Cortex of kidney (tissue), 1 donor: ENCODE results near the gene FRMD4A.

Experiments
- DNase-seq: peaks from one replicate; lab custom pipeline; 2025; lab: John Stamatoyannopoulos, UW

The FRMD4A gene

DNA sequence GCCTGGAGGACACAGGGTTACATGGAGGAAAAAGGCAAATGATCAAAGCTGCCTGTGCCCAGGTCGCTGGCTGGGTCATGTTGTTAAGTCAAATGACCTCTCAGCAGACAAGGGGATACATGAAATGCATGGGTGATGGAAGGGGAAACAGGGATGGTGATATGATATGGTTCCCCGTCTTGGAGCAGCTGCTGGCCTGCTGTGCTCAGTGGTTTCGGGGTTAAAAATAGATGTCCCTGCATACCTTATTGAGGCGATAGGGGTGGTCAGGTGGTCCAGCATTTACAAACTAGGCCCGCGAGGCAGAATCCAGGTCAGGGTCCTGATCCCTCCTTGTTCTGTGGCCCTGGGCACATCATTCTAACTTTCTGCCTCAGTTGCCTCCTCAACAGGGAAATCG is 586.8 kb downstream of the FRMD4A start:
- DNase-seq = no peak

DNA sequence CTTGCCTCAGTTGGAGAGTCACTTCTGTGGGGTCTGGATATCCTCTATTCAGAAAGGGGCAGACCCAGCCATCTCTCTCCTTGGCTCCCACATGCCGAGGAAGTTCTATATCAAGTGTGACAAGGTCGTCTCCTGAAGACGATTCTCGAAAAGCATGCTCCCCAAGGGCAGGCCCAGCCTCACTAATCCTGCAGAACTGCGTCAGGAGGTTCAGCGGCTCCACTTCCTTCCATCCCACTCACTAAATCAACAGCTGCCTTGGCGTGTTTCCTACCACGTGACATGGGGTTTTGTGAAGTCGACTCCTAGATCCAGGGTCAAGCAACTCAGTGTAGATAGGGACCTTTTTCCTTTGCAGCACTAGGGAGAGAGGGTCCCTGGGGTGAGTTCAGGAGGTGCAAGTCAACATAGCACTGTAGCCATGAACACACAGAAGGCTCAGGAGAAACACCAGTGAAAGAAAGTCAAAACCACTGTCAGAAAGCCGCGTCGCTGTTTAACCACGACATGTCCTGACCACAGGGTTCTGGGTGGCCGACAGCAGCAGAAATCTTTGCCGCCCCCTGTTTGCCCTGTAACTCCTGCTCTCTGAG is 587.5 kb downstream of the FRMD4A start:
- DNase-seq = no peak

DNA sequence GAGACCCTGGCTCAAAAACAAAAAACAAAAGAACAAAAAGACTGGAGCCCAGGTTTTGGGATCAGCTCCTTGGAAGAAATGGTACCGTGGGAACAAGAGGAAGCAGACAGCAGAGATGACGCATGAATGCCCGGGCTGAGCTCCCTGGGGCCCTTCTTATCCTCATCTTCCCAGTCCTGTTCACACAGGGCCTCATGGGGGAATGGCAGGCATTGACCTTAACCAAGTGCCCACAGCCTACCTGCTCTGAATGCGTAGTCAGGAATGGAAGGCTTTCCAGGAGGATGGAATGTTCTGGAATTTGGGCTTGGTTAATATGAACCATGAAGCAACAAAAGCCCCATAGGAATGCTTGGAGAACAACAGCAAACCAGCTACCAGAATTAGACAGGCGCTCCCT is 589.3 kb downstream of the FRMD4A start:
- no peak for DNase-seq

DNA sequence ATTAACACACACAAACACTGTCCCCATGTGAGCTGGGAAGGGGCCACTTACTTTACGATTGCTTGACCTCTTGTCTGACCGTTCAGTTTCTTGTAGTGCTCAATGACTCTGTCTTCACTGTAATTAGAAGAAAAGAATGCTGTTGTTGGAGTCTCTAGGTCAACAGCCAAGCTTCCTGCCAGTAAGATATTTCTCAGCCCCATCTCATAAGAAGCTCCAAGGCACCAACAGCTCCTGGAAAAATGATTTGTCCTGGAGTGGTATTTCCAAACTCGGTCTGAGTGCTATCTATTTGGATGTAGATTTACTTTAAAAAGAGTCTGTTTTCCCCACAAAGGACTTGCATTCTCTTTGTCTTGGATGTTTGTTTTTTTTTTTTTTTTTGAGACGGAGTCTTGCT is 590.3 kb downstream of the FRMD4A start:
- DNase-seq = no peak

DNA sequence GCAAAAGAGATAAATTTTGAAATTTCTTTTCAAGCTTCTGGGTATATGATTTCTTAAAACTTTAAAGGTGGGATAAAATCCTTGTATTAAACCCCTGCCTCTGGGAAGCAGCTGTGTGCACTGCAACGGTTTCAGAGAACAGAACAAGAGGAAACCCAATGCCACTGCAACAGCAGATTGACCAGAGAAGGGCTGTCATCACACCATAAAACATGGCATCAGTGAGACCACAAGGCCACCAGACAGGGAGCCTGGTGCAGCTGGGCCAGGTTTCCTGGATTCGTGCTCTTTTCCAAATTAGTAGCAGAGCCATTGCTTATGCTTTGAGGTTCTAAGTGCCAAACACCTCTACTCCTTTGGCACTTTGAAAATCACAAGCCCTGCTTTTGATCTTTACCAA is 591.5 kb downstream of the FRMD4A start:
- DNase-seq = no peak

DNA sequence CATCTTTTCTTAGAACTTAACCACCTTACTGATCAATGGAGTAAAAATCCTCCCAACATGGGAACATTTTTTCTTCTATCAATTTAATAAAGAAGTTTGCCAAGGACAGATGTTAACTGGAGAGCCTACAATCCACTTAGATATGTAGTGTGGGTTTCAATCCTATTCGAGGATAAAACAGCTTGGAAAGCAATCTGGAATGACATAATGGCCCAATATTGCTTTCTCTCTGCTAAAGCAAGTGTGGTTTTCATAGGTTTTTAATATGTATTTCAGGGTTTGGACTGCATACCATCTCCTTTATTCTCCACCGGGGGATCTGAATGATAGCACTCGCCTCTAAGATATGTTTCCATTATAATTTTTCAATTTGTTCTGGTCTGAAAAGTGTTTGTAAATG is 594.2 kb downstream of the FRMD4A start:
- DNase-seq = no peak

DNA sequence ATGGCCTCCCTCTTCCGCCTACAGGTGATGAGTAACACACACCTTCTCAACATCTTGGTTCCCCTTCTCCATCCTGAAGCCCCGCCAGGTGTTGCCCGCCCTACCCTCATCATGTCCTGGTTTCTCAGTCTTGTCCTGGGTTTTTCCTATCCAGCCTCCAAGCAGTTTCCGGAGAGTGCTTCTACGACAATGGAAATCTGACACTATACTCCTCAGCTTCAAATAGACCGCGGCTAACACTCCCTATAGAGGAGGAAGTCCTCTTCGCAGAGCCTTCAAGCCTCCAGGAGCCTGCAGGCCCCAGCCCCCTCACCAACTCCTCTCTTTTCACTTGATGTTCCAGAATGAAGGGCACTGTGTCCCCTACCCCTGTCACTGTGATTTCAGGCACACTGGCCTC is 596.6 kb downstream of the FRMD4A start:
- DNase-seq = no peak

DNA sequence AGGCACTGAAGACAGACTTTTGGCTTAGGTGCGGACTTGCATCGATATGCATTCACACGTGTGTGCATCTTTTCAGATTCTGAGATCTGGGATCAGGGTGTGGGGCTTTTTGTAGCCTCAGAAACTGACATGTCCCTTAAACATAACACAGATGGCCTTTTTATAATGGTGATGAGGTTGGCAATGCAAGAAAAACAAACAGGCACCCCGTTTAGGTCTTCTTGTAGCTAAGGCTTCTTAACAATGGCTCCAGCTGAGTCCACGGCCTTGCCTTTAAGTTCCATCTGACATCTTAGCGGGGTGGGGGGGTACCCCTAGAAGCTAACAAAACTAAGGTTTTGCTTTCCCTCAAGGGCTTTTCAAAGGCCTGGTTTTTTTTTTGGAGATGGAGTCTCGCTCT is 597.7 kb downstream of the FRMD4A start:
- no peak for DNase-seq

DNA sequence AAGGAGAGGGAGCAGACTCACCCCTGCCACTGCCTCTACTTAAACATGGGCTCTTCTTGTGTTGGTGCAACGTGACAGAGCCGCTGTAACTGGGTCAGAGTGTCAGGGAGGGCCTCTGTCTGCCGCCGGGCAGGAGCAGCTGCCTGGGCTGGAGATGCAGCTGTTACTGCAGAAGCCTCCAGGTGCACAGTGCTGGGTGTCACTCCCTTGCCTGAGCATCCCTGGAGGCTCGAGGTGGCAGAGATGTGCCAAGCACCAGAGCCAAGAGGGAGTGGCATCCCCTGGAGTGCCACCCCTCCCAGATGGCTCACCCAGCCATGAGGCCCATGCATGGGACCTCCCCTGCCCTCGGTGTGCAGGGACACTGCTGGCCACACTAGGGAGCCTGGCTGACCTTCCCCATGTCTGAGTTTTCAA is 598.3 kb downstream of the FRMD4A start:
- no peak for DNase-seq

DNA sequence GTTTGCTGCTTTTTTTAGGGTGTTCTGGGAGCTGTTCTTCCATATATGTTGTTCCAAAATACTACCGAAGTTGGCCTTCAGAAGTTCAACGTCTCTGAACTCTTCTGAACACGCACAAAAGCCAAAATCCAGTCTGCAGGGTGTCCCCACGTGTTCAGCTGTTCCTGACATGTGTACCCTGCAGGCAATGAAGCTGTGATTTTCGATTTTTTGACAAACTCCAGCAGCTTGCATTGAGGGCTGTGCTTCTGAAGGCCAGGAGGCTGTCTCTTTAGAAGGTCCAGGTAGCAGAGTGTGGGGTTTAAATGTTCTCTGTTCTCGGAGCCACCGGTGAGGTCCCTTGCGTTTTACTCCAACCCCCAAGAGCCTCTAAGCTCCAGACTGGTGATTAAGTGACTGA is 598.9 kb downstream of the FRMD4A start:
- DNase-seq = no peak

DNA sequence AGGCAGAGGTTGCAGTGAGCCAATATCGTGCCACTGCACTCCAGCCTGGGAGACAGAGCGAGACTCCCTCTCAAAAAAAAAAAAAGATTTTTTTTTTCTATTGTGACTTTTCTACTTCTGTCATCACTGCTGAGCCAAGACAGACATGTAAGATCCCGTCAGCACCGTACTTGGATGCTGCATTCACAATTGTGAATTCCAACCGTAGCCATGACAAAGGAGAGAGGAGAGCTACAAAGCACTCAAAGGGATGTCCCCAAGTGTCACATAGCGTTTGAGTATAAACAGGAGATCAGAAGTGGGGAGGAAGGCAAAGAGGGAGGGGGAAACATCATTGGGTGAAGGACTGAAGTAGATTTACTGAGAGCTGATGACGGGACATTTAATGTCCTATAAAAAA is 599.8 kb downstream of the FRMD4A start:
- no peak for DNase-seq

DNA sequence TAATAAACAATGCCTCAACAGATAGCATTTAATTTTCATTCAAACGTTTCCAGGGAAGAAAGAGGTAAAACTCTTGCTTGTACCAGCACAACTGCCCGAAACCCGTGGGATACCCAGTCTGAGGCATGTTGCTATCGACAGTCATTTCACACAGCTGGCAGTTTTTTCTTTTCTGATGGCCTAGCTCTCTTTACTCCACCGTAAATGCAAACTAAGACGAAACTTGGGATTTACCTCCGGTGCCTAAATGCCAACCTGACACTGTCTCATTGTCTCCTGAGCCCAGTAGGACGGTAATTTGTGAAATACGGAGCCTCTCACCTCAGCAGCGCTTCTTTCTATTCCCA is 600.4 kb downstream of the FRMD4A start:
- no peak for DNase-seq

DNA sequence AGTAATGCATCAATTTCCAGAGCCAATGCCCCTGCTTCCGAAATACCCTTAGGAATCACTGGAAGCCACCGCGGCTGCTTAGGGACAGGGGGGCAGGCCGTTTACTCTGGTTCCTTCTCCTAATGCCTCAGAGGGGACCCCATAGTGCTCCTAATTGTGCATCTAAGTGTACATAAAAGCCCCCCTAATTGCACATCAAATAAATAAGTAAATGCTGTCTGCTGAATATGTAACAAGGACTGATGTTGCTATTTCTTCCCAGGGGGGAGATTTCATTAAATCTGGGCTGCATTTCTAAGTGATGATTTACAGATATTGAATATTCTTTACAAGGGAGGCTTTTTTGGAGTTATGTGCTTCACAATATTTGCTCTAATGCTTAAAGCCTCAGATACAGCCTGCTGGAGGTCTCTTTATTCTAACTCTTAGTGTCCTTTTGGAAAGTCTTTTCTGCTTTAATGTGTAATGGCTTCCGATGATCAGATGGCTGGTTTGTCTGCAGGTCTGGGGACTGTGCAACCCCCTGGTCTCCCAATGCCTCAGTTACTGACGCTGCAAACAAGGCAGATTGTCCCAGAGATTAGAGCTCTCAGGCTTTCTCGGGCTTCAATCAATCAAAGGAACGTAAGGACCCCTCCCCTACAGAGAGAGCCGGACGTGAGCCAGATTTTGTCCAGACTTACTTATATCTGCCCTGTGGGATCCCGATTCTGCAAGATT is 601.0 kb downstream of the FRMD4A start:
- no peak for DNase-seq

DNA sequence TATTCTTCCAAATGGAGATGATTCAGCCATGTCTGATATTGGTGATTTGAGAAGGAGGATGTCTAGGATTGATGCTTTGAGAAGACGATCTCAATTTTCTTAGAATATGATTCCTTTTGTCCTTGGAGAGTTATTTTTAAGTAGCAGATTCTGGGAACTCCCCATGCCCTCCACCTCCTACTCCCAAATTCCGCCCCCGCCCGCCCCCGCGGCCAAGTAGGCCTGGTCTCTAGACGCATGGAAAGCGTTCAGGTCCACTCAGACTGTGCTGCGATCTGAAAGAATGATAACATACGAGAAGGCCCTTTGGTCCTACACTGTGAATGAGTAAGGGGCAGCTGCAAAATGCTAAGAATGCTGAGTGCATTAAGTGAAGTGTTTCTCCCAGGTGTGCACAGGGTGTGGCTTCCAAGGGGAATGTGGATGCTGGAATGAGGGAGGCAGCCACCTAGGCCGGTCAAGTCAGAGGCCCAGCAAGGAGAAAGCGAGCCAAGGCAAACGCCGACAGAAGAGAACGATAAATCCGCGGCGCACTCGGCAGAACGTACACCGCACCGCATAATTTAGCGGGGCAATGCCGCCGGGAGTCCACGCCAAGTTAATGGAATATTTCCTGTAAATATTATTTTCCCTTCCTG is 601.7 kb downstream of the FRMD4A start:
- DNase-seq = no peak

DNA sequence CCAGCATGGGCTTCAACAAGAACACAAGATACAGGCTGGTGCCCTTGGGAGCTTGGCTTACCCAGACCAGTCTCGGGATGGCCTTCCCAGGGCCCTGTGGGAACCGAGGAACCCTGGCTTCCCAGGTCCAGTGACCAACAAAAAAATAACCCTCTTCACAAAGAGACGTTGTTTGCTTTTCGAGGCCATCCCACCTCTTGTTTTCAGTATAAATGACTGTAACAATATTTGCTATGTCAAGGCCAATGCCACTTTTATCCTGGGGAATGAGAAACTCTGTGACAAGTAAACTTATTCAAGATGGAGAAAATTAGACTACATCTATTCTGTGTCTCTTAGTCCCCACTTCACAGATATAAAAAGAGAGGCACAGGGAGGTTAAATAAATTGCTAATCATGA is 605.1 kb downstream of the FRMD4A start:
- DNase-seq = no peak

DNA sequence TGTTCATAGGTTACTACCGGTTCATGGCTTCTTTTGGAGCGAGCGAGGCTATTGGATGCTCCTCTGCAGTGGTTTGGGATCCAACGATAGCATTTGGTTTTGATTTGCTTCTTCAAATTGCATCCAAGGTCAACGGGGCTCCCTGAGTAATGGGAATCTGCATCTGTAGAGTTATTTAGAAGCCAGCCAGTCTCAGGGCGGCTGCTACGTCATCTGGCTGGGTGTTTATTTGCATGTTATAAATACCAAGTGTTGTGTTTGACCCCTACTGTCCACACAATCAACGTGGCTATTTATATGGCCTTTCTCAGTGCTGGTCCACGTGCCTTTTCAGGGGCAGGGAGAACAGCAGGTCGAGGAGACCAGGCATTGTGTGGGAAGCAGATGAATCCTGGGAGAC is 606.2 kb downstream of the FRMD4A start:
- no peak for DNase-seq

DNA sequence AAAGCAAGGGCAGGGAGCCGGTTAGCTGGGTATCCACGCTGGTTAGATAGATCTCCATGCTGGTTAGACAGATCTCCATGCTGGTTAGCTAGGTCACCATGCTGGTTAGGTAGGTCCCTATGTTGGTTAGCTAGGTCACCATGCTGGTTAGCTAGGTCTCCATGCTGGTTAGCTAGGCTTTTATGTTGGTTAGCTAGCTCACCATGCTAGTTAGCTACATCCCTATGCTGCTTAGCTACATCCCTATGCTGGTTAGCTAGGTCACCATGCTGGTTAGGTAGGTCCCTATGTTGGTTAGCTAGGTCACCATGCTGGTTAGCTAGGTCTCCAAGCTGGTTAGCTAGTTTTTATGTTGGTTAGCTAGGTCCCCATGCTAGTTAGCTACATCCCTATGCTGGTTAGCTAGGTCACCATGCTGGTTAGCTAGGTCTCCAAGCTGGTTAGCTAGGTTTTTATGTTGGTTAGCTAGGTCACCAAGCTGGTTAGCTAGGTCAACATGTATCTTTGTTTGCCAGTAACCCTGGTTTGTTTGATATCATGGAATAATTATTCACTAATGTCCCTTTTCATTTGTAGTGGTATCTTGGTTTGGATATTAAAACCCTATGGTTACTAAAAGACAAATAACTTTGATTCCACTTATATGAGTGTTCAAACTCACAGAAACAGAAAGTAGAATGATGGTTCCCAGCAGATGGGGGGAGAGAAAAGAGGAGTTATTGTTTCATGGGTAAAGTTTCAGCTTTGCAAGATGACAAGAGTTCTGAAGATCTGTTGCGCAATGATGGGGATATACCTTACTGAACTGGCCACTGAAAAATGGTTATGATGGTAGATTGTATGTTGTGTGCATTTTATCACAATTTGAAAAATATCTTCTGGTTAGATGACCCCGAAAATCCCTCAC is 607.7 kb downstream of the FRMD4A start:
- no peak for DNase-seq

DNA sequence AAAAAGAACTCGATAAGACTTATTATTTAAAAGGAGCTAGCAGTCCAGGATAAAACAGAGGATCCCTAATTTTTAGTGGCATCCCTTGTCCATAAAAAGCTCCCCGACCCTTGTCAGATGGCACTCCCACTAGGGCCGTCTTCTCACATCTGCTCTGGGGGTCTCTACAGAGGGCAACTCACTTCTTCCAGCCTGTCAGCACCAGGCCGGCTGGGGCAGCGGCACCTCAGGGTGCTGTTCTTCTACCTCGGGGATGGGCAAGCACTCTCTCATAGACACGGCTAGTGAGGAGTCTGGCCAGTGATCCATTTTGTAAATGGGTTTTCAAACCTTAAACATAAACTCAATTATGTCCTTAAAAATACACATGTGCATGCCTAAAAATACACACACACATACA is 609.2 kb downstream of the FRMD4A start:
- no peak for DNase-seq

DNA sequence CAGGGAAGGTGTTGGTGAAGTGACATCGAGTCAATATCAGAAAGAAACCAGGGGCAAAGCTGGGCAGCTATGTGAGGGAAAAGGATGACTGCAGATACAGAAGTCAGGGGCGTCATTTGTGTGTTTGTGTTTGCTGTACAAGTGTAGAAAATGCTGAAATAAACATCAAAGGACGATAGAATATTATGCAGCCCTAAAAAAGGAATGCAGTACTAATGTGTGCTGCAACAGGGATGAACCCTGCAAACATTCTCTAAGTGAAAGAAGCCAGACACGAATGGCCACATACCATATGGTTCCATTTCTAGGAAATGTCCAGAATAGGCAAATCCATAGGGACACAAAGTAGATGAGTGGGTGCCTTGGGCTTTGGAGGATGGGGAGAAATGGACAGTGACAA is 610.0 kb downstream of the FRMD4A start:
- no peak for DNase-seq

DNA sequence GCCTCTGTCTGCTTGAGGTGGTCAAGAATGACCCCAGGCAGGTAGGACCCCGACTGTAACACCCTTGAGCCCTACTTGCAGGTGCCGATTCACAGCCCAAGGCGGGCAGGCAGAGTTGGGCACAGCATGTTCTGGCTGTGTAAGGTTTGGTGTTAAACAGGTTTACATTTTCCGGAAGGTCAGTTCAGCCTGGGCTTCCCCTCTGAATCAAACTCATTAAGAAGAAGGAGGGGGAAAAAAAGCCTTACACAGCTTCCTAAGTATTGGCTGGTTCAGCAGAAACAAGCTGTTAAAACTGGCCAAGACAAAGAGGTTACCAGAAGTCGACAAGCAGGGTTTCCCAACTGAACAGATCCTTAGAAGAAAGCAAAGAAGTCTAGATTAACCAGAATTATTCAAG is 611.3 kb downstream of the FRMD4A start:
- DNase-seq = no peak

DNA sequence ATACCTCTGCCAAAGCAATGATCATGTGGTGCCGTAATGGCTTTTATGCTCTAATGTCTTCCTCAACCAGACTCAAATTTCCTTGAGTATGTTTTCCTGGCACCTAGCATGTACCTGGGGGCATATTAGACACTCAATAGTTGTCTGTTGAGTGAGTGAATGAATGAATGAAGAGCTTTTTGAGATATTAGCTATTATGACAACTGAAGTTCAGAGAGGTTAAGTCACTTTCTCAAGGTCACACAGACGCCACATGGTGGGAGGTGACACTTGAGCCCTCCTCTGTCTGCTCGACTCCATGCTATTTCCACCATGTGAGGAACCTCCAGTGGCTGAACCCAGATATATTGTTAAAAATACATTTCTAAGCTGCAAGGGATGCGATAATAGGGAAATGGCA is 611.9 kb downstream of the FRMD4A start:
- no peak for DNase-seq

DNA sequence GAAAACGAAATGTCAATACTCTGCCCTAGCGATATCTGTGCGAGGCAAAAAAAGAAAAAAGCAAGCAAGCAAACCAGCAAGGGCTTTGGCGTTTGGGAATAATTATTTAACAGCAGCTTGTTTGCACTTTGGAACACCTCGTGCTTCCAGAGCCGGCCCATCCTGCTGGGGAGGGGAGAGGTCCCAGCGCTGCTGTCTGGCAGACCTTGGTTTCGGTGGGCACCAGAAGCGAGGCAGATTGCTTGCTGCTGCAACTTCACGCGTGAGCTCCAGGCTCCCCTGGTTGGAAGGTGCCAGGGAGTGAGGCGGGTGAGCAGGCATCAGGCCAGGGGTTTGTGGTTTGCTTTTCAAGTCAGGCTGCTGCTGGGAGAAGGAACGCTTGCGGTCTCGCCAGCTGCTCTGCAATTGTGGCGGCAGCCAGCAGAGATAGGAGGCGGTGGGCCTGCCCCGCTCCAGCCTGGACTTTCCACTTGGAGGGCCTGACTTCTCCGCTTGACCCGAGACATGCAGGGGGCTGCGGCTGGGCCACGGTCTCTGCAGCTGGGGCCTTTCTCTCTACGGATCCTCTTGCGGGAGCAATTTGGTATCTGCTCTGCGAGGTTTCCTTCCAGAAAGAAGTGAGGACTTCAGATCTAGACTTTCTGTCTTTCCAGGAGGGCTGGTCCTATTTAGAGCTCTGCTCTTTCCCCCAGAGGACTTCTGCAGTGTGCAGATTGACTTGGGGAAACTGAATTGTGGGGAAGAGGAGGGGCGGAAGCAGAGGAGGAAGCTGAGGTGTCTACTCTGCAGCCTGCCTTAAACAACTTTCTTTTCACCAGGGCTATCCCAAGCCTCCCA is 612.6 kb downstream of the FRMD4A start:
- peak; percentile 20 for DNase-seq
